Lower lobe of right lung (tissue), 2 donors: ENCODE data around the gene RASA2. TPM values are rescaled to one million over a fixed set of nuclear protein-coding genes. Genes with fewer than 3 reads are reported as not detected.

Source experiments
- ATAC-seq, 2 donors: fragments of 200-7000 bp; cut with Tn5 transposase; one replicate each; pipeline ENCODE4 v1.9.1; 2020 to 2022; ENCODE audit warnings: mild to moderate bottlenecking in 2 of 2, moderate library complexity in 2 of 2
- DNase-seq: peaks from one replicate; pipeline ENCODE4 v3.0.0-alpha.2; 2020
- H3K27ac ChIP-seq: fragments of 200-600 bp; one replicate; pipeline ENCODE4 v1.8.0; 2022
- H3K27me3 ChIP-seq: fragments of 200-600 bp; one replicate; pipeline ENCODE4 v1.8.0; 2022; ENCODE audit warnings: low read depth
- H3K36me3 ChIP-seq: fragments of 200-600 bp; one replicate; pipeline ENCODE4 v1.8.0; 2022; ENCODE audit warnings: mild to moderate bottlenecking
- H3K4me1 ChIP-seq: fragments of 200-600 bp; one replicate; pipeline ENCODE4 v1.8.0; 2022
- H3K4me3 ChIP-seq: fragments of 200-600 bp; one replicate; pipeline ENCODE4 v1.8.0; 2022; ENCODE audit warnings: mild to moderate bottlenecking
- H3K9me3 ChIP-seq: fragments of 200-600 bp; one replicate; pipeline ENCODE4 v1.8.0; 2022
- intact Hi-C: fragments of 100-400 bp; cut with DNase I; formaldehyde crosslinking; loops from one replicate; pipeline ENCODE4 v1.11.0; 2022
- total RNA-seq: library from RNA; stranded (reverse); fragmentation: NEBNext Ultra II Directional; extraction: Animal tissue kit (Norgen Biotek cat#: 25700); gene quantifications from one replicate; pipeline ENCODE4 v1.2.1, GENCODE V29; 2021
- TF ChIP-seq, protein P1 (sequence below): fragments of 200-600 bp; IDR thresholded peaks from one replicate; pipeline ENCODE4 v1.8.0; 2022; ENCODE audit warnings: antibody characterized with exemption, mild to moderate bottlenecking
- donor health status: DM: no; HTN: yes; CAD: no; lungs with severe emphysema.

Gene RASA2
- total RNA-seq, 1 donor from 2014 or later: 21.5 TPM

DNA sequence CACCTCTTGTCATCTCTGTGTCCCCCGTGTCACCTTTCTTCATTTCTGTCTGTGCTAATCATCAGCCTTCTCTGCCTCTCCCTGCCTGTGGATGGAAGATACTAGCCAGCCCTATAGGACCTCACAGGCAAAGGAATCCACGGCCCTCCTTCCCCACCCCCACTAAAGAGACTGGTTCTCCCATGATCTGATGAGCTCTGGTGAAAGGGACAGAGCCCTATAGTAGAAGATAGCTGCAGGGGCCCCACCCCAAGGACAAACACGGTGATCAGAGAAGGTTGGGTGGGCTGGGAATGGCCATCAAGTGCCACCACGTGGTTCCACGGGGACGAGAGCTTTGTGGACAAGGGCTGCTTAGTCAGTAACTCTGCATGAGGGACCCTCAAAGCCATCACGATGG lies 27.8 kb upstream of the RASA2 start:
- no peaks in the 10 kb centered on the region for H3K27me3 ChIP-seq
- ATAC-seq (no peak), DNase-seq (no peak)
- TF ChIP-seq, protein P1, sequence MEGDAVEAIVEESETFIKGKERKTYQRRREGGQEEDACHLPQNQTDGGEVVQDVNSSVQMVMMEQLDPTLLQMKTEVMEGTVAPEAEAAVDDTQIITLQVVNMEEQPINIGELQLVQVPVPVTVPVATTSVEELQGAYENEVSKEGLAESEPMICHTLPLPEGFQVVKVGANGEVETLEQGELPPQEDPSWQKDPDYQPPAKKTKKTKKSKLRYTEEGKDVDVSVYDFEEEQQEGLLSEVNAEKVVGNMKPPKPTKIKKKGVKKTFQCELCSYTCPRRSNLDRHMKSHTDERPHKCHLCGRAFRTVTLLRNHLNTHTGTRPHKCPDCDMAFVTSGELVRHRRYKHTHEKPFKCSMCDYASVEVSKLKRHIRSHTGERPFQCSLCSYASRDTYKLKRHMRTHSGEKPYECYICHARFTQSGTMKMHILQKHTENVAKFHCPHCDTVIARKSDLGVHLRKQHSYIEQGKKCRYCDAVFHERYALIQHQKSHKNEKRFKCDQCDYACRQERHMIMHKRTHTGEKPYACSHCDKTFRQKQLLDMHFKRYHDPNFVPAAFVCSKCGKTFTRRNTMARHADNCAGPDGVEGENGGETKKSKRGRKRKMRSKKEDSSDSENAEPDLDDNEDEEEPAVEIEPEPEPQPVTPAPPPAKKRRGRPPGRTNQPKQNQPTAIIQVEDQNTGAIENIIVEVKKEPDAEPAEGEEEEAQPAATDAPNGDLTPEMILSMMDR: no peak
- H3K4me1 ChIP-seq: peaks cover 15% of the 10 kb centered on the region
- no peaks in the 10 kb centered on the region for H3K9me3 ChIP-seq
- no peak overlapping the region for H3K4me3 ChIP-seq
- no peak overlapping the region for H3K27ac ChIP-seq
- intact Hi-C loops: loop anchor here (5.0 to 10.0 kb wide), 2 partner anchors 103 to 104 kb away; no protein-coding TSS in a partner anchor
- H3K36me3 ChIP-seq: no peaks in the 10 kb centered on the region

DNA sequence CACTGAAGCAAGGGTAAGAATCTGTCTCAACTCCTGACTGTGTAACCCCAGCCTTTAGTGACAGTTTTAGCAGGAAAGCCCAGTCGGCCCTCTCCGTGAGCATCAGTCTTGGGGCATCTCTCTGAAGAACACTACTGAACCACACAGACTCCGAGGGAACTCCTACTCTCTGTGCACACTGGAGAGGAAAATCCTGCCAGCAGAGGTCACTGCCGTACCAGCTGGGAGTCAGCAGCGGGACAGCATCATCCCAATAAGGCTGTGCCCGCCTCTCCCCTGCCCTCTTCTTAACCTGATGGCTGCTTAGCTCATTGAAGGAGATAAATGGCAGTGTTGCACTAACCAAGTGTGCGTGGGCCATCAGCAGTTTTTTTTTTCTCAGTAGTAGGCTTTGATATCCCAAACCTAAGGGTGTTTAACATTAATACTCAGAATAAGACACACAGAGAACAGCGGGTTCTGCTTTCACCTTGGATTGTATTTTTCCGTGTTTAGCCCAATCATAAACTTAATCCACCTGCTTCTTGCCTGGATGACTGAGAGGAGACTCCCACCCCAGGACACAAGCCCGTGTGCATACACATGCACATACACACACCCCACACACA lies 26.6 kb upstream of the RASA2 start:
- peaks cover 4% of the 10 kb centered on the region for H3K4me1 ChIP-seq
- TF ChIP-seq, protein P1: peak; percentile 92
- peak; percentile 89 for DNase-seq
- no peaks in the 10 kb centered on the region for H3K27me3 ChIP-seq
- intact Hi-C loops: no loop called here
- no peaks in the 10 kb centered on the region for H3K36me3 ChIP-seq
- peak; percentile 95 for ATAC-seq
- H3K9me3 ChIP-seq: no peaks in the 10 kb centered on the region
- no peak overlapping the region for H3K4me3 ChIP-seq
- H3K27ac ChIP-seq: no peak overlapping the region

DNA sequence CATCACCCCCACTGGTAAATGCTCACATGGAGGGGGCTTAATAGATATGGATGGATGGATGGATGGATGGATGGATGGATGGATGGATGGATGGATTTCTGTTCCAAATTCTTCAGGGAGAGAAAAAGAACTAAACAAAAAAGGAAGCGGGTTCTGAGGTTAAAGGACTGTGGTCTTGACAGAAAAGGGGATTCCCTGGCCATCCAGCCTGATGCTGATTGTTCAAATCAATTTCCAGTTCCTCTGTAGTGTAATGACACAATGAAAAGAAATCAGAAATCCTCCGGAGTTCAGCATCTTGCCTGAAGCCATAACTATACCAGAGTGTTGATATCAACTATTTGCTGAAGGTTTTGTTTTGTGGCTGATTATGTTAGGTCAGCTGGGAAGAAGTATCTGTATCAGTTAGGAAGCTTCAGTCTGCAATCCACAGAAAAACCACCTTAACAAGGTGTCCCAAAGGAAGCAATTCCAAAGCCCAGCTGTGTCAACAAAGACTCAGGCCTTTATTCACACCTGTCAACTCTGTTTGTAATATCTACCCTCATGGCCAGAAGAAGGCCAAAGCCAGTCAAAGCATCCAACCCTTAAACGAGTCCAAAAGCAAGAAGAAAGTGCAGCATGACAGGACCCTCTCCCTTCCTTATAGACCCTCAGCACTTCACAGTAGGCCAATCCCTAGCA lies 24.5 kb upstream of the RASA2 start:
- TF ChIP-seq, protein P1: no peak

DNA sequence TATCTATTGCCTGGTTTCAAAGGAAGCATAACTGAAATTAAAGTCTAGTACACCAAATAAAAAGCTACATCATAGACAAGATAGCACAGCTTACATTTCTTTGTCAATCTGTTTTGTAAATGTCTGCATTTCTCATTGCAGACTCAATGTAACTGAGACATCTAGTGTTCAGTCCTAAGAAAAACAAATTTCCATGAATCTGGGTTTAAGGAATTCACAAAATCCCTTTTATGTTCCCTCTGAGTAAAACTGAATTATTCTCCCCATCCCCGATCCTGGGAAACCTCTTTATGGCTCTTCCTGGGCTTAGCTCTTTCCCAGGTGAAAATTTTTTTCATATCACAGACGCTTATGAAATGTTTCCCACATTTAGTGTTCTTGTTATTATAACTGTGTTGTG lies 21.6 kb upstream of the RASA2 start:
- H3K27me3 ChIP-seq: no peaks in the 10 kb centered on the region
- no peak overlapping the region for H3K27ac ChIP-seq
- TF ChIP-seq, protein P1: peak; percentile 10
- no peak overlapping the region for H3K4me3 ChIP-seq
- H3K9me3 ChIP-seq: no peaks in the 10 kb centered on the region
- ATAC-seq: no peak
- H3K36me3 ChIP-seq: no peaks in the 10 kb centered on the region
- DNase-seq: no peak
- no peaks in the 10 kb centered on the region for H3K4me1 ChIP-seq
- intact Hi-C loops: no loop called here

More for the DNA sequence above, 24.5 kb upstream of the RASA2 start:
- no peak for ATAC-seq
- Histone ChIP-seq H3K36me3 (no peaks in the 10 kb centered on the region), H3K4me3 (no peak overlapping the region), H3K27me3 (no peaks in the 10 kb centered on the region), H3K27ac (no peak overlapping the region), H3K4me1 (no peaks in the 10 kb centered on the region), H3K9me3 (no peaks in the 10 kb centered on the region)
- no peak for DNase-seq
- intact Hi-C loops: no loop called here

DNA sequence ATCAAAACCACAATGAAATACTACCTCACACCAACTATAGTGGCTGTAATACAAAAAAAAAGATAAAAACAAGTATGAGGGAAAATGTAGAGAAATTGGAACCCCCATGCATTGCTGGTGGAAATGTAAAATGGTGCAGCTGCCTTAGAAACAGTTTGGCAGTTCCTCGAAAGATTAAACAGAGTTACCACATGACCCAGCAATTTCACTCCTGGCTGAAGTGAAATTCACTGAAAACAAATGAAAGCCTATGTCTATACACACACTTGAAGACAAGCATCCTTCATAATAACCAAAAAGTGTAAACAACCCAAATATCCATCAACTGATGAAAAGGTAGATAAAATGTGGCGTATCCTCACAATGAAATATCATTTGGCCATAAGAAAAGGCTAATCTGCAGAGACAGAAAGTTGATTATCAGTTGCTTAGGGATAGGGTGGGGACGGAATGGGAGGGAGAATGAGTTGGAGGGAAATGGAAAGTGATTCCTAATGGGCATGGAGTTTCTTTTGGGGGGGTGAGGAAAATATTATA lies 20.1 kb upstream of the RASA2 start:
- H3K27ac ChIP-seq: no peak overlapping the region
- H3K4me3 ChIP-seq: no peak overlapping the region
- TF ChIP-seq, protein P1: no peak
- intact Hi-C loops: no loop called here
- DNase-seq: no peak
- no peaks in the 10 kb centered on the region for H3K27me3 ChIP-seq
- H3K9me3 ChIP-seq: no peaks in the 10 kb centered on the region
- H3K36me3 ChIP-seq: no peaks in the 10 kb centered on the region
- H3K4me1 ChIP-seq: no peaks in the 10 kb centered on the region
- no peak for ATAC-seq
